ENCODE measurements around the gene SCARB1.

SCARB1 gene

DNA sequence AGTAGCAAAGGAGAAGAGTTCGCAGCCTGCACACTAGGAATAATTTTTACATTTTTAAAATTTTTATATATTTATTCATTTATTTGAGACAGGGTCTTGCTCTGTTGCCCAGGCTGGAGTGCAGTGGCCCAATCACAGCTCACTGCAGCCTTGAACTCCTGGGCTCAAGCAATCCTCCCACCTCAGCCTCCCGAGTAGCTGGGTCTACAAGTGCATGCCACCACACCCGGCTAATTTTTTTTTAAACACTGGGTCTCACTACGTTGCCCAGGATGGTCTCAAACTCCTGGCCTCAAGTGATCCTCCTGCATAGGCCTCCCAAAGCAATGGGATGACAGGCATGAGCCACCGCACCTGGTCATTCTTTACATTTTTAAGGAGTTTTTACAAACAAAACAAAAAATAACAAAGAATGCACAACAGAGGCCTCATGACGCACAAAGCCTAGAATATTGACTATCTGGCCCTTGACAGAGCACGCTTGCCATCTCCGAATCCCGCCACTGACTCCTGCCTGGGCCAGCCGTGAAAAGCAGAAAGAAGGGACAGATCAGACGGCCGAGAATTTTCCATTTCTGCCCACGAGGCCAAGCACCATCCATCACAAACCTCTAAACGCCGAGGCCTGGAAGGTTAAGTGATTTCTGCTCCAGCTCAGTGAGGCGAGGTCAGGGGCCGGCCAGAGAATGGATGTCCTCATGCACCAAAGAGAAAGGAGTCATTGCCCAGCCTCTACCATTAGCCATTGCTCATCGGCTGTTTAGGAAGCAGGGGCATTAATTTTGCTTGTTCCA is 120.0 kb downstream of the SCARB1 start:
- Histone ChIP-seq H3K4me2 (ENCODE audit: low read length) (no peak overlapping the region), H3K4me1 (ENCODE audit: control insufficient read depth in 1 of 2, insufficient read depth in 2 of 2, low read length in 2 of 2) (peaks cover 10 to 11% of the 10 kb centered on the region in 2 experiments), H3K27ac (ENCODE audit: low read depth, low read length) (no peak overlapping the region), H2BK5ac (ENCODE audit: low read depth, low read length, poor library complexity) (no peak overlapping the region), H3K79me2 (ENCODE audit: control insufficient read depth, insufficient read depth, low read length, poor library complexity) (no peaks in the 10 kb centered on the region), H3K36me3 (ENCODE audit: control insufficient read depth in 1 of 2, insufficient read depth in 2 of 2, low read length in 2 of 2) (no peaks in the 10 kb centered on the region), H2AK5ac (ENCODE audit: low read length) (no peak overlapping the region), H3K9me3 (ENCODE audit: insufficient read depth, low read depth, low read length) (peaks cover 8% of the 10 kb centered on the region), H2AFZ (ENCODE audit: insufficient read depth, low read length, poor library complexity) (no peak overlapping the region), H3K18ac (ENCODE audit: low read length) (no peak overlapping the region), H4K91ac (ENCODE audit: low read depth, low read length) (no peak overlapping the region), H3K23ac (ENCODE audit: low read length) (no peak overlapping the region), H3K9ac (ENCODE audit: low read length) (no peak overlapping the region), H2BK12ac (ENCODE audit: low read length) (peak overlapping the region; percentile 33), H4K8ac (ENCODE audit: low read depth, low read length) (no peak overlapping the region), H4K12ac (ENCODE audit: low read depth, low read length) (no peak overlapping the region), H2BK120ac (ENCODE audit: insufficient read depth, low read length, poor library complexity) (no peak overlapping the region), H3K27me3 (ENCODE audit: insufficient read depth, low read length) (peaks cover 2% of the 10 kb centered on the region), H3K4ac (ENCODE audit: low read depth, low read length) (no peak overlapping the region), H3K14ac (ENCODE audit: low read length) (no peak overlapping the region), H3K79me1 (ENCODE audit: low read length) (peaks cover 3% of the 10 kb centered on the region), H3K4me3 (ENCODE audit: low read depth, low read length) (no peak overlapping the region)
- peak; percentile 81 to 94 for DNase-seq
- no CpG with 5 or more reads among the region's 18 CpGs for WGBS (ENCODE audit: extremely low coverage, insufficient coverage, insufficient read length)

DNA sequence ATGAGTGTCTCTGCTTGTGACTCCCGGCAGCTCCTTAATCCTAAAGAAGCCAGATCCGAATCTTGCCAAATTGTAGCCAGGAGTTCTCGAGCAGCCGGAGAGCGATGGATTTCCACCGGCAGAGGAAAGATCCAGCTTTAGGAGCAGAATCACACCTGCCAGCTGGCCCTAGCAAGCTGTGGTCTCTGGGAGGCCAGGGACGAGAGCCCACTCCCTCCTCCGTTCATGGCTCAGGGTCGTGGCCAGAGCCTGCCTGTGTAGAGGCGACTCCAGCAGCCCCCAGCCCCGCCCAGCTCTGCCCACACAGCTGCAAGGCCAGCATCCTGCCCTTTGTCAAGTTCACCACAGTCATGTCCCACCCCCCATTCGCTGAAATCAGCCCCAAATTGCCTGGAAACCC is 121.0 kb downstream of the SCARB1 start:
- Histone ChIP-seq H2BK5ac (ENCODE audit: low read depth, low read length, poor library complexity) (no peak overlapping the region), H3K18ac (ENCODE audit: low read length) (no peak overlapping the region), H3K4me3 (ENCODE audit: low read depth, low read length) (no peak overlapping the region), H3K4ac (ENCODE audit: low read depth, low read length) (no peak overlapping the region), H3K36me3 (ENCODE audit: control insufficient read depth in 1 of 2, insufficient read depth in 2 of 2, low read length in 2 of 2) (no peaks in the 10 kb centered on the region), H2AFZ (ENCODE audit: insufficient read depth, low read length, poor library complexity) (no peak overlapping the region), H2BK12ac (ENCODE audit: low read length) (no peak overlapping the region), H2BK120ac (ENCODE audit: insufficient read depth, low read length, poor library complexity) (no peak overlapping the region), H3K4me2 (ENCODE audit: low read length) (no peak overlapping the region), H3K14ac (ENCODE audit: low read length) (no peak overlapping the region), H3K9me3 (ENCODE audit: insufficient read depth, low read depth, low read length) (peaks cover 5% of the 10 kb centered on the region), H3K79me1 (ENCODE audit: low read length) (peaks cover 3% of the 10 kb centered on the region), H3K79me2 (ENCODE audit: control insufficient read depth, insufficient read depth, low read length, poor library complexity) (no peaks in the 10 kb centered on the region), H3K27ac (ENCODE audit: low read depth, low read length) (no peak overlapping the region), H4K8ac (ENCODE audit: low read depth, low read length) (no peak overlapping the region), H3K4me1 (ENCODE audit: control insufficient read depth in 1 of 2, insufficient read depth in 2 of 2, low read length in 2 of 2) (peaks cover 11 to 12% of the 10 kb centered on the region in 2 experiments), H4K91ac (ENCODE audit: low read depth, low read length) (no peak overlapping the region), H3K23ac (ENCODE audit: low read length) (no peak overlapping the region), H2AK5ac (ENCODE audit: low read length) (no peak overlapping the region), H3K9ac (ENCODE audit: low read length) (no peak overlapping the region), H4K12ac (ENCODE audit: low read depth, low read length) (no peak overlapping the region), H3K27me3 (ENCODE audit: insufficient read depth, low read length) (peaks cover under 1% of the 10 kb centered on the region)
- DNase-seq: no peak
- no CpG with 5 or more reads among the region's 12 CpGs for WGBS (ENCODE audit: extremely low coverage, insufficient coverage, insufficient read length)

DNA sequence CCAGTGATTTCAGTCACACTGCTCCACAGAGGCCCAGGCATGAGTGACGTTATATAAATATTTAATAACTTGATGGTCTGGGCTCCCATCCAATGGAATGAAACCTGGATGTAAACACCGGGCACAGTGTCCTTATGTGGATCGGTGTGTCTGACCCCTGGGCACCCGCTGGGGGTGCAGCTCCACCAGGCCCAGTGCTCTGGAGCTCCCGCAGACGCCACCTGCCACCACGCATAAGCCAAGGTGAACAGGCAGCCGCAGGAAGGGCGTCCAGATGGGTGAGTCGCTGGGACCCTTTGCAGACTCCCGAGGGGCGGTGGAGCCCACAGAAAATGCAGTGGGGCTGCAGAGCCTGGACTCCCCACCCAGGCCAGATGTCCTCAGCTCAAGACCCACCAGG is 121.6 kb downstream of the SCARB1 start:
- Histone ChIP-seq H4K12ac (ENCODE audit: low read depth, low read length) (no peak overlapping the region), H3K9ac (ENCODE audit: low read length) (no peak overlapping the region), H2BK12ac (ENCODE audit: low read length) (no peak overlapping the region), H3K79me2 (ENCODE audit: control insufficient read depth, insufficient read depth, low read length, poor library complexity) (no peaks in the 10 kb centered on the region), H3K79me1 (ENCODE audit: low read length) (peaks cover 3% of the 10 kb centered on the region), H3K4me2 (ENCODE audit: low read length) (no peak overlapping the region), H3K4ac (ENCODE audit: low read depth, low read length) (no peak overlapping the region), H2AK5ac (ENCODE audit: low read length) (no peak overlapping the region), H3K4me3 (ENCODE audit: low read depth, low read length) (no peak overlapping the region), H3K23ac (ENCODE audit: low read length) (no peak overlapping the region), H4K8ac (ENCODE audit: low read depth, low read length) (no peak overlapping the region), H3K27ac (ENCODE audit: low read depth, low read length) (no peak overlapping the region), H2BK5ac (ENCODE audit: low read depth, low read length, poor library complexity) (no peak overlapping the region), H3K4me1 (ENCODE audit: control insufficient read depth in 1 of 2, insufficient read depth in 2 of 2, low read length in 2 of 2) (peaks cover 12 to 13% of the 10 kb centered on the region in 2 experiments), H2AFZ (ENCODE audit: insufficient read depth, low read length, poor library complexity) (no peak overlapping the region), H3K14ac (ENCODE audit: low read length) (no peak overlapping the region), H3K9me3 (ENCODE audit: insufficient read depth, low read depth, low read length) (peaks cover 5% of the 10 kb centered on the region), H4K91ac (ENCODE audit: low read depth, low read length) (no peak overlapping the region), H3K36me3 (ENCODE audit: control insufficient read depth in 1 of 2, insufficient read depth in 2 of 2, low read length in 2 of 2) (no peaks in the 10 kb centered on the region), H3K27me3 (ENCODE audit: insufficient read depth, low read length) (no peaks in the 10 kb centered on the region), H2BK120ac (ENCODE audit: insufficient read depth, low read length, poor library complexity) (no peak overlapping the region), H3K18ac (ENCODE audit: low read length) (no peak overlapping the region)
- no CpG with 5 or more reads among the region's 12 CpGs for WGBS (ENCODE audit: extremely low coverage, insufficient coverage, insufficient read length)
- DNase-seq: no peak

GRCh38 chr12:124741211-124741610 is 122.5 kb downstream of the SCARB1 start:
- Histone ChIP-seq H4K8ac (ENCODE audit: low read depth, low read length) (no peak overlapping the region), H3K9me3 (ENCODE audit: insufficient read depth, low read depth, low read length) (peaks cover 5% of the 10 kb centered on the region), H3K27ac (ENCODE audit: low read depth, low read length) (no peak overlapping the region), H3K4ac (ENCODE audit: low read depth, low read length) (no peak overlapping the region), H3K27me3 (ENCODE audit: insufficient read depth, low read length) (no peaks in the 10 kb centered on the region), H3K79me1 (ENCODE audit: low read length) (peaks cover 3% of the 10 kb centered on the region), H3K23ac (ENCODE audit: low read length) (no peak overlapping the region), H3K18ac (ENCODE audit: low read length) (no peak overlapping the region), H3K4me1 (ENCODE audit: control insufficient read depth in 1 of 2, insufficient read depth in 2 of 2, low read length in 2 of 2) (peaks cover 7 to 12% of the 10 kb centered on the region in 2 experiments), H3K79me2 (ENCODE audit: control insufficient read depth, insufficient read depth, low read length, poor library complexity) (no peaks in the 10 kb centered on the region), H2AK5ac (ENCODE audit: low read length) (no peak overlapping the region), H3K36me3 (ENCODE audit: control insufficient read depth in 1 of 2, insufficient read depth in 2 of 2, low read length in 2 of 2) (no peaks in the 10 kb centered on the region), H4K12ac (ENCODE audit: low read depth, low read length) (no peak overlapping the region), H2BK120ac (ENCODE audit: insufficient read depth, low read length, poor library complexity) (no peak overlapping the region), H3K9ac (ENCODE audit: low read length) (no peak overlapping the region), H2BK12ac (ENCODE audit: low read length) (peak overlapping the region; percentile 5), H3K4me2 (ENCODE audit: low read length) (no peak overlapping the region), H3K14ac (ENCODE audit: low read length) (no peak overlapping the region), H4K91ac (ENCODE audit: low read depth, low read length) (no peak overlapping the region), H2BK5ac (ENCODE audit: low read depth, low read length, poor library complexity) (no peak overlapping the region), H2AFZ (ENCODE audit: insufficient read depth, low read length, poor library complexity) (no peak overlapping the region), H3K4me3 (ENCODE audit: low read depth, low read length) (no peak overlapping the region)
- WGBS (ENCODE audit: extremely low coverage, insufficient coverage, insufficient read length): no CpG with 5 or more reads among the region's 7 CpGs
- no peak for DNase-seq
